ENCODE results near the gene ACTN4.

DNA sequence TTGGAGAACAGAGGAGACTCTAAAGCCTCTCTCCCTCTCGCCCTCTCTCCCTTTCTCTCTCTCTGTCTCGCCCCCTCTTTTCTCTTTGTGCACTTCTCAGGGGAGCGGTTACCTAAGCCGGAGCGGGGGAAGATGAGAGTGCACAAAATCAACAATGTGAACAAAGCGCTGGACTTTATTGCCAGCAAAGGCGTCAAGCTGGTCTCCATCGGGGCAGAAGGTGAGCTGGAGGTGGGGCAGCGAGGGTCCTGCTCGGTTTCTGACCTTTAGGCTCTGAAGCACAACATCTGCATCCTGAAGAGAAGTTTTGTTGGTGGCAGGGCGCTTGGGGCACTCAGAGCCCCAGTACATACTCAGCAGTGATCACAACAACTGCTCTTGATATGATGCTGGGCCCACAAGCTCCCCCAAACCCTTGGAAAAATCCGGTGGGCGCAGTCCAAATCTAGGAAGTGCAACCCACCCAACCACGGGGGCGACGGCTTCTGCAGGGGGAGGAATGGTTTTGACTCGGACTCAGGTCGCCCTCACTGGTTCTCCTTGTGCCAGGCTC lies 53.5 kb downstream of the ACTN4 start:
- TF ChIP-seq, protein P1, sequence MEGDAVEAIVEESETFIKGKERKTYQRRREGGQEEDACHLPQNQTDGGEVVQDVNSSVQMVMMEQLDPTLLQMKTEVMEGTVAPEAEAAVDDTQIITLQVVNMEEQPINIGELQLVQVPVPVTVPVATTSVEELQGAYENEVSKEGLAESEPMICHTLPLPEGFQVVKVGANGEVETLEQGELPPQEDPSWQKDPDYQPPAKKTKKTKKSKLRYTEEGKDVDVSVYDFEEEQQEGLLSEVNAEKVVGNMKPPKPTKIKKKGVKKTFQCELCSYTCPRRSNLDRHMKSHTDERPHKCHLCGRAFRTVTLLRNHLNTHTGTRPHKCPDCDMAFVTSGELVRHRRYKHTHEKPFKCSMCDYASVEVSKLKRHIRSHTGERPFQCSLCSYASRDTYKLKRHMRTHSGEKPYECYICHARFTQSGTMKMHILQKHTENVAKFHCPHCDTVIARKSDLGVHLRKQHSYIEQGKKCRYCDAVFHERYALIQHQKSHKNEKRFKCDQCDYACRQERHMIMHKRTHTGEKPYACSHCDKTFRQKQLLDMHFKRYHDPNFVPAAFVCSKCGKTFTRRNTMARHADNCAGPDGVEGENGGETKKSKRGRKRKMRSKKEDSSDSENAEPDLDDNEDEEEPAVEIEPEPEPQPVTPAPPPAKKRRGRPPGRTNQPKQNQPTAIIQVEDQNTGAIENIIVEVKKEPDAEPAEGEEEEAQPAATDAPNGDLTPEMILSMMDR (conservative IDR thresholded peaks at IDR 0.05; ENCODE audit: low read depth, low read length): no peak
- TF ChIP-seq MAZ (IDR thresholded peaks at IDR 0.05; ENCODE audit: borderline replicate concordance, low read depth, low read length): no peak

Measured in IMR-90 (cell line).